ENCODE measurements around the gene YLPM1.

YLPM1 gene

DNA sequence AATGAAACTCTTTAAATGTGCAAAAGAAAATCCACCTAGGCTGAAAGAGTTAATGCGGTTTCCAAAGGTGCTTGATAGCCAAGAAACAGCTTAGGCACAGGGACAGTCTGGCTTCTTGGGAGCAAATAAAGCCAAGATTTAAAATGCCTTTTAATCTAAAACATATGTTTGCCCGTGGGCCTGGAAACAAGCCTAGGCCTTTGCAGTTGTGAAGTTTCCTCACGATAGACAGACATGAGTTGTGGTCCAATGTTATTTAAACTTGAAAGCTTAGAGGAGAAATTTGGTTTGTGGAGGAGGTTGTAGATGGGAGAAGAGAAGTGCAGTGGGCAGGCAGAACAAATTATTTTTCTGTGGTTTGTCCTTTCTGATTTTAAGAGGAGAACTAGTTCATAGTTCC is 83.1 kb downstream of the YLPM1 start:
- DNase-seq: no peak

DNA sequence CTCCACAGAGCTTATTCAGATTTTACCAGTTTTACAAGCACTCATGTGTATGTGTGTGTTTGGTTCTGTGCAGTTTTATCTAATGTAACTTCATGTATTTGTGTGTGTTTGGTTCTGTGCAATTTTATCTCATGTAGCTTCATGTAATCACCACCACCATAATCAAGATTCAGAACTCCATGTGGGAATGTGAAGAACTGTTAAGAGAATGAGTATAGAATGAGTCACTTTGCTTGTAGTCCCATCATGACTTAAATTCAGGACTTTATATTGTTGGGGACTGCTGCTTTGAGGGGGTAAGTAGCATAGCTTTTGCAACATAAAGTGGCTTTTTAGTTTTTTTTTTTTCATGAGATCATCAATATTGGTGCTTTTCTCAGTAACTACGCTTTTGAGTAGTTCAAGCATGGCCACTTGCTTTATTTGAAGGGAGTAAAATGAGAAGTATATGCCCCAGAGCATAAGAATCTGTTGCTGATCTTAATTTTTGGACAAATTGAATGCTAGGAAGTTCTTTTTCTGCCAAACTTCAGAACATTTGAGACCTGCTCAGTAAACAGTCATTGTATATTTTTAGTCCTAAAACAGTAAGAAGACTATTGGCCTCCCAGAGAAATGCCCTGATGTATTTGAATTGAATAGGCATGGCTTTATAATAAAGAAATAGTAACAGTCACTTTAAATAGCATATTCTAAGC is 84.0 kb downstream of the YLPM1 start:
- DNase-seq: no peak

DNA sequence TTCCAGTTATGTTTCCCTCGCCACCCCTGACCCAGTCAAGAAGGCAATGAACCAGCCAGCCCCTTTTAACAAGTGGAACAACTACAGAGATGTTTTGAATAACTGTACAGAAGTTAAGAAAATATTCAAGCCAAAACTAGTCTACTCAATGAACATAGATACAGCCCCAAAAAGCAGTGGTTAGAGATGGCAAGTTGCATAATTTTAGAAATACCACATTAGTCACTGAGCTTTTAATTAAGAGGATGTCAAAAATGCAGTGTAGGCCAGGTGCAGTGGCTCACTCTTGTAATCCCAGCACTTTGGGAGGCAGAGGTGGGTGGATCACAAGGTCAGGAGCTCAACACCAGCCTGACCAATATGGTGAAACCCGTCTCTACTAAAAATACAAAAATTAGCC is 85.7 kb downstream of the YLPM1 start:
- DNase-seq: no peak

DNA sequence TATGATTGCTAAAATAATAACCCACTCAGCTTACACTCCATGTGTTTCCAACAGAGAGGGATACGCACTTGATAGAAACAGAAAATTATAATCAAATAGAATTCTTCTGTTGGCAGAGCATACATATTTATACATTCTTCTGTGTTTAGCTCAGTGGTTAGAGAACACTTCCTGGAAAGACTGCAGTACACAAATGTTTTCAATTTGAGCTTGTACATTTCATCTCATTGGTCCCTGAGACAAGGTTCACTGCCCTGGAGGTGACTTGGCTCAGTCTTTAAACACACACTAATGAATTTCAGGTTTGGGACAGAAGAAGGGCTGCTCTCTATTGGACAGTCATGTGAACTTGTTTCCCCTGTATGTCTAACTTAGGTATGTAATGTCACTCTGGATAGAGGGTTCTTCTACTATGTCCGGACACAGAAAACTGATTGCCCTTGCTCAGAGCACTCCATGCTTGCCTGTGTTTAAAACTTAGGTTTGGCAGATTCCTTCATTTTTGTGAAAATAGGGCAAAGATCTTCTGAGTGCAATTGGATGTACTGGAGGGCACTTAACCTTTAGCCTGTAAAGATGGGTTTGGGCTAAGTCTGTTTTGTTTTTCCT is 89.9 kb downstream of the YLPM1 start:
- DNase-seq: no peak

DNA sequence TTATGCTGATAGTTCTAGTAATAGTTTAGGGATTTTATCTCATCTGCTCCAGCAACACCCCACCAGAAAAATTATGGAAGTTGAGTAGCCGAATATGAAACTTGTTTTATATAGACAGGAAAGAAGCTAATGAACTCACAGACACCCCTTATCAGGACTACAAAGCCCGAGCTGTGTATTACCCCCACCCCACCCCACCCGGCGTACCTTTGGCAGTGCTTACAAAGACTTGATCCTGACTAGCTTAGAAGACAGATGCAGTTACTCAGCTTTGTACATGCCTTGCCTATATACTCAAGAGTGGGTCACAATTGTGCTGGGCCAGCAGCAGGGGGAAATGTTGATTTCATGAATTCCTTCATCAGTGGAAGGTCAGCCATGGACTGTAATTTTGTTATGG is 90.5 kb downstream of the YLPM1 start:
- no peak for DNase-seq

DNA sequence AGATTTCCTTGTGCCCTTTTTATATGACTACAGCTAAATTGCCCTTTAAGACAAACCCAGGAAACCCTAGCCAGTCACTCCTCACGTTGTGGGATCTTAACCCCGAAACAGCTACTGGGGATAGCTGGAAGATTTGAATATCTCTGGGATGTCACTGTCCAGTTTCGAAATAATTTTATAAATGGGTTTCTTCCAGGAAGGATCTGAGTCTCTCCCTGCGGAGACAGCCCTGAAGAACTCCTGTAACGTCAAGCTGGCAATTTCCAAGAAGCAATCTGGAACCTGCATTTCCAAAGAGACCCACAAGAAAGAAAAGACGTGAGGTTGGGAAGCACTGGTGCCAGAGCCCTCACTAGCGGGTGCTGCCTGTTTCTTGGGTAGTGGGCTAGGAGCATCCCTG is 91.9 kb downstream of the YLPM1 start:
- no peak for DNase-seq

DNA sequence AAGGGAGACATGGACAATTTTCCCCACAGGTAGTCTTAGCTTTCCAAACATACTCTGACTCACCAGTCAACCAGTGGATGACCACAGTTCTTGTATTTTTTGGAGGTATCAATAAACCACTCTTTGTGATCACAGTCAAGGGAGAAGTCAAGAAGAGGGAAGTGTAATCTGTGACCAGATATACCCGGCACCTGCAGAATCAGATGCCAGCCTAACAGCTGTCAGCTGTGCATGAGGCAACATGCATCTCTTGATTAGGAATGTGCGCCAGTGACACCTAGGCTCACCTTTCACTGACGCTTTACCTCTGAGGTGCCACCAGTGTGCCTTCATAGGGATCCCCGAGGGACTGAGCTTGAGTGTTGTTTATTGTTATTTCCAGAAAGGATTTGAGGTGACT is 92.8 kb downstream of the YLPM1 start:
- no peak for DNase-seq

DNA sequence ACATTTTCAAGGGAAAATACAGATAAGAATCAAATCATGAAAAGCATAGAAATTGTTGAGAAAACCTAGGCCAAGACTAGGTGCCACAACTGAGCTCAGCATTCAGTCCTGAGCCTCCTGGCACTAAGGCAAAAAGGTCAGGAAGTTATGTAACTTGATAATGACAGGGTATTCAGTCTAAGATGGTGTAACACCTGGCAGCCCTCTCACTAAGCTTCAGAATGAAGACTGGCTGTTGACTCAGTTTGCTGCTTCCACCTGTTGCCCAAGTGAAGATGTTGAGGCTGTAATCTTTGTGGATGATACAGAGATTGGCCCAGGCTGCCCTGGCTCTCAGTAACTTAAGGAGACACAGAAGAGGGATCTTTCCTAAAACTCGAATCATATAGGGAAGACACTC is 93.2 kb downstream of the YLPM1 start:
- no peak for DNase-seq

DNA sequence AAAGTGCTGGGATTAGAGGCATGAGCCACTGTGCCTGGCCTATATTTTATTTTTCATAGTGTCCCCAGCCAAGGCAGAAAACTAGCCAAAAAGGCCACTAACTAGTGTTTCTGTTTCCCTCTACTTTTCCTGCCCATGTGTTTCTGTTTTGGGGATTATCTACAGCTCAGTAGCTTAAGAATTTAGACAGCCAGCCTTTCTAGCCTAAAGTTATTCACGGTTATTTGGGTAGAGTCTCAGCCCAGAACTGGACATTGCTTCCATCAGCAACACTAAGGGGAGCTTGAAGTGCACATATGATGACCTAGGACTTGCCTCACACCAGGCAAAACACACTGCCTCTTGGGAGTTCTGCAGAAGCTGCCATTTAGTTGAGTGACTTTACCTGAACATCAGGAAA is 94.9 kb downstream of the YLPM1 start:
- no peak for DNase-seq

DNA sequence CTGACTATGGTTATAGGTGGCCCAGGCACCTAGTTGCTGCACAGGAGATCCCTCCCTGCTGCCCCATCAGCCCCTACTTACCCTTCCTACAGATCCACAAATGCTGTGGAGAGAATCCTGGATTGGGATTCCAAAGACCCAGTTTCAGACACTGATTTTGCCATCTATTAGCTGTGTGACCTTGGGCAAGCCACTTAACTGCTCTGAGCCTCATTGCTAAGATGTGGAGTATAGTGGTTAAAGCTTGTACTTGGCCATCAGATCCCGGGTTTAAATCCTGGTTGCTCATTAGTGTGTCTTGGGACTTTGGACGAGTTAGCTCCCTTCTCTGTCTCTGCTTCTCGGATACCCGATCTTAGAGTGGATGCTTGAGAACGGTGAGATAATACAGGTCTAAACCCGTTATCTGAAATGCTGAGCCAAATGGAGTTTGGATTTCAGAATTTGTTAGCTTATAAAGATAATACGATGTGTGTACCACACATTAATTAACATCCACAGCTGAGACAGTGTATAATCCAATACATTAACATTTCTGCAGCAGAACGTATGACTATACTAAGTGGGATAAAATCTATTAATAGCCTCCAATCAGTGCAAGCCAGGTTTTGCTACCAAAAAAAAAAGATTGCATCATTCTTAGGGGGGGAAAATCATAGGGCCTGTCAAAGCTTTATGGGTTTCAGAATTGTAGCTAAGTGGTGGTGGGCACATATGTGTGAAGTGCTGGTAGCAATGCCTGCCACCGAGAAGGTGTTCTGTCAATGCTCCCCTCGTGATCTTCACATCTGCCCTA is 96.8 kb downstream of the YLPM1 start:
- DNase-seq: no peak

DNA sequence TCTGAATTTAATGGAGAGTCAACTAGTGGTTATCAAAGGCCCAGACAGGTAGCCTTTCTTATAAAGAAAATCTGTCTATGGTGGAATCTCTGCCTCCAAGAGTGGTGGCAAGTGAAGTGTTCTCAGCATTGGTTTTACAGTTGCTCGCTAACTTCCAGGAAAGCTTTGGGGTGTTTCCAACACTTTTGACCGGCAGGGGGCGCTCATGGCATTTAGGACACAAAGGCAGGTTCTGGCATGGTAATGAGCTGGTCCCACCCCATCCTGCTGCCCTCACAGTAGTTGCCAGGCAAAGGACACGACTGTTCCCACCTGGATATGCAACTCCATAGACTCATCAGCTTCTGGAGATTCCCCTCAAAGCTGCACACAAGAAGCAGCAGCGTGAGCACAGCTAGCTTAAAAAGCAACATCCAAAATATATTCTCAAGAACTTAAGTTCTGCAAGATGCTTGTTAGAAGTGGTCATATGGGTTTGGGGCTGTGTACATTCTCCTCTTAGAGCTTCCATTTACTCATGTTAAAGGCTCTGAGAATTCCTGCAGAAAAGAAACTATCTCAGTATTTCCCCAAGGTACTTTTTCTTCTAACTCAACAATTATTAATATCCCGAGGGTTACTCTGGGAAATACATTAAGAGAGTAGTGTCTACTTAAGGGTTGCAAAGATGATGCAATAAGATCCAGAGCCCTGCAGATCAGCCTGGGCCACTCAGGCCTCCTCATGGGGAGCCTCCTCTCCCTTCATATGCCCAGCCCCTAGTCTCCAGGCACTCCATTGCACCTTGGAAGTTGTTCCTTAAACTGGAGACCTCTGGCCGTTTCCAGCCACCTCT is 98.0 kb downstream of the YLPM1 start:
- peak; percentile 92 for DNase-seq

DNA sequence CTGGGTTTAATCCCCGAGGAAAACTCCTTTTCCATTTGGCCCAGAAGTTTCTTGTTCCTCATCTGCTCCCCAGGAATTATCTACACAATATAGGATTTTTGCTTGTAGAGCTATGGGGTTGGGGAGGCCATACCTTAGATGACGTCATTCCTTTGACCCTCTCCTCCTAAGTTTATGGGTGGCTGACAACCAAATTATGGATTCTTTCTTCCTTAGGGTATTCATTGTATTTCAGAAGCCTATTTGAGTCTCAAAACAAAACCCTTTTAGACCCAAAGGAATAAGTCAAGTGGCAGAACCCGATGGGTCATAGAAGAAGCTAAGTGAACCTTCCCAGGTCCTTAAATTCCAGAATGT is 98.6 kb downstream of the YLPM1 start:
- DNase-seq: no peak

DNA sequence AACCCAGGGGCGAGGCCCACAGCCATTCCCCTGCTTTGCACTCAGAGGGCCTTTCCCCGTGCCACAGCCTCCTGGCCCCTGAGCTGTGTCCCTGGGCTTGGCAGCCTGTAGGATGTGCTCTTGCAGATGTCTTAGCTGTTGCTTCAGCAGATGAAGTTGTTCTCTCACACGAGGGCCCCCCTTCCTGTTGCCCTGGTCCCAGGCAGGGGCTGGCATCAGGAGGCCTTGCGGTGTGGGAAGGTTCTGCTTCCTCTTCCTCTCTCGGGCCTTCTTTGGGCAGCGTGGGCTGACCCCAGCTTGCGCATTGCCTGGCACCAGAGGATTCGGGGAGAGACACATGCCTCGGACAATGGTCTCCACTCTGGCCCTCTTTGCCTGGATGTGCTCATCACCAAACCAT is 100.2 kb downstream of the YLPM1 start:
- no peak for DNase-seq

DNA sequence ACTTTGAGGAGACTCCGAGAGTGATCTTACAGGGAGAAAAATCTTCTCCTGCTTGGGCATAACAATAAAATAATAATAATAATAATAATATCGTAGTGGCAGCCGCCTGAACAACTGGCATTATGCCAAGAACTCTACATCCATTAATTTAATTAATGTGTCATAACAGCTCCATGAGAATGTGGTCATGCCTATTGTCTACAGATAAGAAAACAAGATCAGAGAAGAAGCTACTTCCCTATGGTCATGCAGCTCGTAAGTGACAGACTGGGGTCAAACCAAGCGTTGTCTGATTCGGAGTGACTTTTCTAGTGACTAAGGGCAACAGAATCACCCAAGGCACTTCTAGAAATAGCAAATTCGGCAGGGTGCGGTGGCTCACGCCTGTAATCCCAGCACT is 101.1 kb downstream of the YLPM1 start:
- DNase-seq: no peak

DNA sequence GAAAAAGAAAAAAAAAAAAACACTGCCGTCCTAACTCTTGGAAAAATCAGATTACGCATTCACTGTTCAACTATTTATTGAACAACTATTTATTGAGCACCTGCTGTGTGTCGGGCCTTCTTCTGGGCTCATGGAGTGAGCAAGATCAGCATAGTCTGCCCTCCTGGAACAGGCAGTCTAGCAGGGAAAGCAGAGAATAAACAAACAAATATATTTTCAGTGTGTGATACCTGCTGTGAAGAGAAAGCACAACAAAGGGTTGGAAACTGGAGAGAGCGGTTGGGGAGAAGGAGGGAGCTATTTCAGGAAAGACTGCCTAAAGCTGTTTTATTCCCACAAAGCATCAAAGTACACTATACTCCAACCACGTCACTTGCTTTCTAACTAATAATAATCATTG is 102.0 kb downstream of the YLPM1 start:
- DNase-seq: no peak

DNA sequence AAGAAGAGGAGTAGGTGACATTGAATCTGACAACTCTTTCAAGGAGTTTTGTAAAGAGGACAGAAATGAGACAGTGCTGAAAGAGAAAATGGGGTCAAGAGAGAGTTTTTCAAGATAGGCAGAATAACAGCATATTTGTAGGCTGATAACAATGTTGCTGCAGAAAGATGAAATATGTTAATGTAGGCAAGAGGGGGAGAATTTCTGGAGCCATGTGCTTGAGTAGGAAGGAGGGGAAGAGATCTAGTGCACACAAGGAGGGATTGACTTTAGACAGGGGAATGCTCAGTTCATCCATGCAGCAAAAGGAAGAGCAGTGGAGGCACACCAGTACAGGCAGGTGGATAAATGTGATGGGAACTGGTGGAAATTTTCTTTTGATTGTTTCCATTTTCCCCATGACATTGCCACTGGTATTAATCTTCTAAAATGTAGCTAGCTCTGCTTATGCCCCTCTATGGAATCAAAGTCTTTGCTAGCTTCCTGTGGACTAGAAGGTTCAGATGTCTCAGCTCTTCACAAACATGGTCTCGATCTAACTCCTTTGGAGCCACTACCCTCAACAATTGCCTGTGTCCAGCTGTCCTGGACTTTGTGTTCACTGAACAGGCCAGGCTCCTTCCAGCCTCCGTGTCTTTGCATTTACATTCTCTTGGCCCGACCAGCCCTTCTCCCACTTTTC is 103.7 kb downstream of the YLPM1 start:
- DNase-seq: no peak

DNA sequence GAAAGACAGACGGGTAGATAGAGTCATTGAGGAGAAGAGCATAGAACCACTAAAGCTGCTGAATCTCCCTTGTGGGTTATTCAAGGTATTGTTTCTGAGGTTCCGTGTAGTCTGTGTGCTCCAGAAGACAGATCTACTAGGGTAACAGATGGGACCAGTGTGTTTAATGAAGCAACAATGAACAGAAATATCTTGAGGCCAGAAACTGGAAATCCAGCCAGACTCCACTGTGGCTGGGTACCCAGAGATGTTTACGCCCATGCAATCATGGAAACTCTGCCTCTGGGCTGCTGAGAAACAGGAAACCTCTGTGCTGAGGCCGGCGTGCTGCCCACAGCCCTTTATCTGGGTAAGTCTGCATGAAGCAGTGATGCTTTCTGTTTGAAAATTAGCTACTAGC is 104.6 kb downstream of the YLPM1 start:
- peak; percentile 80 for DNase-seq

DNA sequence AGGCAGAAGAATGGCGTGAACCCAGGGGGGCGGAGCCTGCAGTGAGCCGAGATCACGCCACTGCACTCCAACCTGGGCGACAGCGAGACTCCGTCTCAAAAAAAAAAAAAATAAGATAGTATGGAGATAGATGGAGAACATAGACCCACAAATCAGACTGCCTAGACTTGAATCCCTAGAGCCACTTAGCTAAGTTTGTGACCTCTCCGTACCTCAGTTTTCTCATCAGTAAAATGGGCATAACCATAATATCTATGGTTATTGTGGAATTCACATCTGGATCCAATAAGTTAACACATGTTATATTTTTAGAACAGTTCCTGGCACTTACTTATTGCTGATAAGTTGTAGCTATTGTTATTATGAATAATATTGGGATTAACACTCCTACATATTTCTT is 105.6 kb downstream of the YLPM1 start:
- no peak for DNase-seq

DNA sequence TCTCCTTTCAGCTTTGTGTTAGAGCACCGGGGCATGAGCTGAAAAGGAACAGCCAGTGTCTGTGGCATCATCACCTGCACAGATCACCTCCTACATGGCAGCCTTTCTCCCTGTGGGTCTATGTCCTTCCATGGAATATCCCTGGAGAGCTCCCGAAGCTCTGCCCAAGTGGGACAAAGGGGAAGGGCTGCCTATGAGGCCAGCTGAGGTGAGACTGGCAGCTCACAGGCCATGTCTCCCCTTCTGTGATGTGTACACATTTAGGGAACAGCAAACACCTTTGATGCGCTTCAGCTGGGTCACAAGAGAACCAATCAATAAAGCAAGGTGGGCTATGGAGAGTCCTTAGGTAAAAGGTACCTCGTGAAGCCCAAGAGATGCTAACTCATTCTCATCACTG is 108.7 kb downstream of the YLPM1 start:
- DNase-seq: no peak

DNA sequence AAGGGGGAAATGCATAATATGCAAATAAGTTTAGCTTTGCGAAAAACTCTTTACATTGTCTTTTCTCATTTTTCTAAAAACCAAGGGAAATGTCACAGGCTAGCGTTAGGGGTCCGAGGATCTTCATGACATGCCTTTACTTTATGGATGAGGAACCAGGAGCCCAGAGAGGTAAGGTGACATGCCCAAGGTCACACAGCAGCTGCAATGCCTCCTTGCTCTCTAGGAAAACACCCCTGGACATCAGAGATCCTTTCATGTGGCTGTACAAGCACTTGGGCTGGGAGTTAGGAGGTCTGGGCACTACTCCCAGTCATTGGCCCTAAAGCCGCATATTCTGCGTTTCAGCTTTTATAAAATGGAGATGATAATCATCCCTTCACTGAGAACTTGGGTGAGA is 112.1 kb downstream of the YLPM1 start:
- DNase-seq: no peak

DNA sequence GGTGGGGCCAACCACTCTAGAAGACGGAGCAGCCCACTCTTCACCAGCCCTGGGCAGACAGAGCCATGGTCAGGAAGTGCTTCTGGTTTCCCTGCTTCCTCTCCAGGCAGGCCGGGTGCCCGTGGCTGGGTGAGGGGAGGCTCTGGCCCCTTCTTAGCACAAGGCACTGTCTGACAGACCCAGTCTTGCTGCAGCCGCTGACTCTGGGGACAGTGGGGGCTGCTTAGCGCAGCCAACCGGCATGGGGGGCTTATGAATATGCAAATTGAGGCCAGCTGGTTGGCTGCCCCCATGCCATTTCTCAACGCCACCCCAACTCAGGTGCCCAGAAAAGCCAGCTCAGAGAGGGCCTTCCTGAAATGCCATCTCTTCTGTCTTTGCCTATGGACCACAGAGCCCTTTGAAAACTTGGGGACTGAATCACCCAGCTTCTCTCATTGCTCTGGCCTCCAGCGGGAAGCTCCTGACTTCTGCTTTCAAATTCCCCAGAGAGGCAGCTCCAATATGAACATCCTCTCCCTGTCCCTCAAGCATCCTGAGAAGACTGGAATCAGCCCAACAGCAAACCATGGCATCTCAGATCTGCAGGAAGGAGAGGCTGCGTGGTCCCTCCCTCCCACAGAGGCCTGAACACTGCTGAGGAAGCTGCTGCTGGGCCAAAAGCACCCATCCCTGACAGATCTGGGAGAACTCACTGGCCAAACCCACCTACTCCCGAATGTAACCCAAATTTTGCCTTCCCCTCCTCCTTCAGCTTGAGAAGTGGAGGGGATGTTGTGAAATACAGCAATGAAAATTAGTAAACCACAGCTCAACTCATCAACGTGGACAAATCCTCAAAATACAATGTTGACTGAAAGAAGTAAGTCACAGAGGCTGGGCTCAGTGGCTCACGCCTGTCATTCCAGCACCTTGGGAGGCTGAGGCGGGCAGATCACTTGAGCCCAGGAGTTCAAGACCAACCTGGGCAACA is 113.1 kb downstream of the YLPM1 start, which contains the start of gene PROX2:
PROX2 (minus strand) TSS at position 205 of the 973 bp plus-strand sequence. CDS start 12,311 bp downstream, outside the sequence.
- DNase-seq: no peak

Data from NCI-H1694 treated with DMSO at 0.1 percent for 48 hours (cell line).